HG03571 (cell line): ENCODE data around the gene ASPSCR1.
"Not testable (repeated sequence)": the region's sequence is repeated elsewhere in the genome, so short reads cannot be mapped to it uniquely, and the experiment has no call there.

Experiments
- ATAC-seq: cut with Tn5 transposase; IDR thresholded peaks from one replicate; pipeline ENCODE4 v1.9.1; 2021; ENCODE audit not compliant: unreplicated experiment

ASPSCR1 gene

GRCh38 chr17:81940538-81941483 is 36.6 kb upstream of the ASPSCR1 start:
- no peak for ATAC-seq

GRCh38 chr17:81941484-81942166 is 35.8 kb upstream of the ASPSCR1 start:
- ATAC-seq = no peak

- no peak for ATAC-seq
These were observed 35.3 kb upstream of the ASPSCR1 start for GRCh38 chr17:81942167-81942553.

GRCh38 chr17:81944858-81945257 is 32.6 kb upstream of the ASPSCR1 start:
- no peak for ATAC-seq

GRCh38 chr17:81947189-81947588 is 30.2 kb upstream of the ASPSCR1 start, which contains the start of gene MYADML2:
Gene MYADML2, minus strand, starts transcription at chr17:81947233. Its CDS starts 5,492 bp downstream, at chr17:81941741.
- ATAC-seq = no peak

- no peak for ATAC-seq
These were observed 28.6 kb upstream of the ASPSCR1 start for GRCh38 chr17:81948635-81949378.

- ATAC-seq = no peak
These were observed 26.9 kb upstream of the ASPSCR1 start for GRCh38 chr17:81950501-81950900.

GRCh38 chr17:81951785-81952684 is 25.4 kb upstream of the ASPSCR1 start:
- ATAC-seq = no peak

- no peak for ATAC-seq
These were observed 24.6 kb upstream of the ASPSCR1 start for GRCh38 chr17:81952792-81953228.

- not testable (repeated sequence) for ATAC-seq
These were observed 24.0 kb upstream of the ASPSCR1 start for GRCh38 chr17:81953443-81953842.

- ATAC-seq = no peak
These were observed 23.0 kb upstream of the ASPSCR1 start for GRCh38 chr17:81954131-81955057.

- no peak for ATAC-seq
These were observed 22.3 kb upstream of the ASPSCR1 start for GRCh38 chr17:81955058-81955681.

GRCh38 chr17:81955756-81956544 is 21.5 kb upstream of the ASPSCR1 start:
- no peak for ATAC-seq

- no peak for ATAC-seq
These were observed 20.5 kb upstream of the ASPSCR1 start for GRCh38 chr17:81956607-81957589.

GRCh38 chr17:81957691-81958432 is 19.6 kb upstream of the ASPSCR1 start:
- ATAC-seq = no peak
